GM18951 (cell line): ENCODE data around the gene LRRC70.
"Not testable (repeated sequence)": the region's sequence is repeated elsewhere in the genome, so short reads cannot be mapped to it uniquely, and the experiment has no call there.

Experiments
- POLR2A ChIP-seq: IDR thresholded peaks from 4 replicates; pipeline ENCODE4 v1.6.1; 2011; ENCODE audit warnings: mild to moderate bottlenecking; ENCODE audit not compliant: insufficient read length, insufficient read depth; ENCODE audit errors: extremely low read depth
- in situ Hi-C: fragments of 300-500 bp; cut with MboI; formaldehyde crosslinking; loops from one replicate; pipeline ENCODE4 v1.12.0; 2022; ENCODE audit warnings: low sequenced_read_pairs, mixed read lengths, inconsistent platforms; ENCODE audit not compliant: unreplicated experiment

Gene LRRC70

GRCh38 chr5:62600560-62601252 is 22.1 kb downstream of the LRRC70 start:
- in situ Hi-C loops = no loop called here
- TF ChIP-seq POLR2A = no peak

- in situ Hi-C loops = no loop called here
- TF ChIP-seq POLR2A = no peak
These were observed 25.3 kb downstream of the LRRC70 start for GRCh38 chr5:62603934-62604333.

GRCh38 chr5:62605638-62606037 is 27.0 kb downstream of the LRRC70 start:
- in situ Hi-C loops = no loop called here
- no peak for TF ChIP-seq POLR2A

- in situ Hi-C loops = no loop called here
- no peak for TF ChIP-seq POLR2A
These were observed 28.3 kb downstream of the LRRC70 start for GRCh38 chr5:62606878-62607277.

- in situ Hi-C loops = no loop called here
- TF ChIP-seq POLR2A = no peak
These were observed 29.0 kb downstream of the LRRC70 start for GRCh38 chr5:62607615-62608014.

GRCh38 chr5:62608529-62609511 is 30.2 kb downstream of the LRRC70 start:
- in situ Hi-C loops = no loop called here
- no peak for TF ChIP-seq POLR2A

GRCh38 chr5:62614355-62614754 is 35.7 kb downstream of the LRRC70 start:
- in situ Hi-C loops = no loop called here

GRCh38 chr5:62616615-62617277 is 38.1 kb downstream of the LRRC70 start:
- in situ Hi-C loops = no loop called here
- TF ChIP-seq POLR2A = no peak

More at GRCh38 chr5:62614355-62614754, 35.7 kb downstream of the LRRC70 start:
- TF ChIP-seq POLR2A = no peak

- in situ Hi-C loops = no loop called here
- TF ChIP-seq POLR2A = no peak
These were observed 39.3 kb downstream of the LRRC70 start for GRCh38 chr5:62617943-62618342.

- in situ Hi-C loops = no loop called here
- no peak for TF ChIP-seq POLR2A
These were observed 42.1 kb downstream of the LRRC70 start for GRCh38 chr5:62620761-62621160.

- TF ChIP-seq POLR2A = no peak
- in situ Hi-C loops = no loop called here
These were observed 42.7 kb downstream of the LRRC70 start for GRCh38 chr5:62621280-62621679.

GRCh38 chr5:62623271-62623670 is 44.7 kb downstream of the LRRC70 start:
- in situ Hi-C loops = no loop called here
- no peak for TF ChIP-seq POLR2A

- in situ Hi-C loops = not testable (repeated sequence)
These were observed 45.8 kb downstream of the LRRC70 start for GRCh38 chr5:62624436-62624835.

GRCh38 chr5:62626534-62626933 is 47.9 kb downstream of the LRRC70 start:
- in situ Hi-C loops = no loop called here
- TF ChIP-seq POLR2A = no peak

- in situ Hi-C loops = no loop called here
These were observed 48.5 kb downstream of the LRRC70 start for GRCh38 chr5:62627121-62627520.

More at GRCh38 chr5:62627121-62627520, 48.5 kb downstream of the LRRC70 start:
- no peak for TF ChIP-seq POLR2A
